GM21423 (cell line): ENCODE data around the gene MRPL34.

Source experiments
- ATAC-seq: cut with Tn5 transposase; IDR thresholded peaks from one replicate; pipeline ENCODE4 v1.9.1; 2021; ENCODE audit warnings: mild to moderate bottlenecking, moderate library complexity; ENCODE audit not compliant: unreplicated experiment

MRPL34 gene

DNA sequence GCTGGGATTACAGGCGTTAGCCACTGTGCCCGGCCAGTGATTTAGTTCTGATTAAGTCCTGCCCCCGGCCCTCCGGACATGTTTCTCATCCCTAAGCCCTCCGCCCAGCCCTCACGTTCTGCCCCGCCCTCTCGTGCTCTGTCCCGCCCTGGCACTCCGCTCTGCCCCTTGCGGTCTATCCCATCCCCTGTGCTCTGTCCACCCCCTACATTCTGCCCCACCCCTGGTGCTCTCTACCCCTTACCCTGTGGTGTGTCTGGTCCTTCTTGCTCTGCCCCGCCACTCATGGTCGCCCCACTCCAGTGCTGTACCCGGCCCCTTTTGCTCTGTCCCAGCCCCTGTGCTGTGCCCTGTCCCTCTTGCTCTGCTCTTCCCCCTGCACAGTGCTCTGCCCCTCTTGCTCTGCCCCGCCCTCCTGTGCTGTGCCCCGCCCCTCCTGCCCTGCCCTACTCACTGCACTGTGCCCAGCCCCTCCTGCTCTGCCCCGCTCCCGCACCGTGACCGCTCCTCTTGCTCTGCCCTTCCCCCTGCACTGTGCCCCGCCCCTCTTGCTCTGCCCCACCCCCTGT, 34.7 kb downstream of the MRPL34 start:
- no peak for ATAC-seq

DNA sequence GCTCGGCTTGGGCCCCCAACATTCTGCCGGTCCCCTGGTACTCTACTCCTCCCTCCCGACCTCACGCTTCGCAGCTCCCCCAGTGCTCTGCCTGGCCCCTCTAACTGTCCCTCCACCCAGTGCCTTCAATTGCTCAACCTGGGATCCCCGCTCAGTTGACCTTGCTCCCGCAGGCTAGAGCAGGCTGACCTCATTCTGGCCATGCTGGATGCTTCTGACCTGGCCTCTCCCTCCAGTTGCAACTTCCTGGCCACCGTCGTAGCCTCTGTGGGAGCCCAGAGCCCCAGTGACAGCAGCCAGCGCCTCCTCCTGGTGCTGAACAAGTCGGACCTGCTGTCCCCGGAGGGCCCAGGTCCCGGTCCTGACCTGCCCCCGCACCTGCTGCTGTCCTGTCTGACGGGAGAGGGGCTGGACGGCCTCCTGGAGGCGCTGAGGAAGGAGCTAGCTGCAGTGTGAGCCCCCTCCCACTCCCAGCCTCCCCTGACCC, 35.2 kb downstream of the MRPL34 start:
- ATAC-seq, result no peak

DNA sequence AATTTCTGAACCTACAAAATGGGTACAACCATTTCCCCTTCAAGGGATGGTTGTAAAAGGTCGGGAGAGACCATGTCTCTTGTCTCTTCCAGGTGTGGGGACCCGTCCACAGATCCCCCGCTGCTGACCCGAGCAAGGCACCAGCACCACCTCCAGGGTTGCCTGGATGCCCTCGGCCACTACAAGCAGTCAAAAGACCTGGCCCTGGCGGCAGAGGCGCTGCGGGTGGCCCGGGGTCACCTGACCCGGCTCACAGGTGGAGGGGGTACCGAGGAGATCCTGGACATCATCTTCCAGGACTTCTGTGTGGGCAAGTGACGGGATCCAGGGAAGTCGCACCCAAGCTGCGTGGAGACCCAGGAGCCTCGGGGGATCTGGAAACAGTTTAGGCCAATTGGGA, 35.7 kb downstream of the MRPL34 start:
- no peak for ATAC-seq

DNA sequence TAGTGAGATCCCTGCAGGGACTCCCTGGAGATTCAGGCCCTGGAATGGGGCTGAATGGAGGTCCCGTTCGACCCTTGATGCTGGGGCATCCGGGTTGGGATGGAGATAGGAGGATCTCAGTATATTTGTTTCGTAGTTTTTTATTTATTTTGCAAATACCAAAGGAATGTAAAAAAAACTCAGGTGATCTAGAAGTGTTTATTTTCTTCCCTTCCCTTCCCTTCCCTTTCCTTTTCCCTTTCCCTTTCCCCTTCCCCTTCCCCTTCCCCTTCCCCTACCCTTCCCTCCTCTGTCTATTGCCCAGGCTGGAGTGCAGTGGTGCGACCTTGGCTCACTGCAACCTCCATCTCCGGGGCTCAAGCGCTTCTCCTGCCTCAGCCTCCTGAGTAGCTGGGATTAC, 36.2 kb downstream of the MRPL34 start:
- ATAC-seq, result no peak

DNA sequence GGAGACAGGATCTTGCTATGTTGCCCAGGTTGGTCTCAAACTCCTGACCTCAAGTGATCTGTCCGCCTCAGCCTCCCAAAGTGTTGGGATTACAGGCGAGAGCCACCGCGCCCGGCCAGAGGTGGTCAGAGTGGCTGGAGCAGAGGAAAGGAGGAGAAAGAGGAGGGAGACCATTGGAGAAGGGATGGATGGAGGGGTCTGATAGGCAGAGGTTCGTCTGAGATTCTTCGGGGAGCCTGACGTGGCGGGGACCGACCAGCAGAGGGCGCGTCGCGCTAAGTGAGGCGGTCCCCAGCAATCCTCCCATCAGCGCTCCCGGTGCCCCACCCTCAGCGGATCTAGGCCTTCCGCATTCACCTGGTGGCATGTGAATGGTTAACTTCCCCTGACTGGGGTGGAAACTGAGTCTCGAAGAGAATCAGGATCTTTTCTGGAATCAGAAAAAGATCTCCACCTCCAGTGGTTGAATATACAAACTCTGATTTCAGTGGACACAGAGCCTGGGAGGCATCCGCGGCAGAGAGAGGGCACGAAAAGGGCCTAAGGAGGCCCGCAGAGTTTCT, 40.5 kb downstream of the MRPL34 start:
- no peak for ATAC-seq

DNA sequence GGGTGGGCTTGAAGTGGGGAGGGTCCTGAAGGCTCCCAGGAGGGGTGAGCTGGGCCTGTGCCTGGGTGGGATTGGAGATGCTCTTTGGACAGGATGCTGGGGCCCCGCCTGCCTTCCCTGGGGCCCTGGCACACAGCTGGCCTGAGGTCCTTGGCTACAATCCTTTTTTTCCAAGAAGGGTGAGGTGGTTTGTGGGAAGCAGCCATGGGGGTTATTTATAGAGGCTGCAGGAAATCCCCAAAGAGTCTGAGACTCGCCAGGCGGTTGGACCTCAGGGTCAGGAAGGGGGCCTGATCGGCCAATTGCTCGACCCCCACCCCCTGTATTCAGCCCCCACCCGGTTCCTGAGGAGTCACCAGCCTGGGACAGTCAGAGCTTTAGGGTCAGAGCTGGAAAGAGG, 41.7 kb downstream of the MRPL34 start:
- ATAC-seq, result no peak

DNA sequence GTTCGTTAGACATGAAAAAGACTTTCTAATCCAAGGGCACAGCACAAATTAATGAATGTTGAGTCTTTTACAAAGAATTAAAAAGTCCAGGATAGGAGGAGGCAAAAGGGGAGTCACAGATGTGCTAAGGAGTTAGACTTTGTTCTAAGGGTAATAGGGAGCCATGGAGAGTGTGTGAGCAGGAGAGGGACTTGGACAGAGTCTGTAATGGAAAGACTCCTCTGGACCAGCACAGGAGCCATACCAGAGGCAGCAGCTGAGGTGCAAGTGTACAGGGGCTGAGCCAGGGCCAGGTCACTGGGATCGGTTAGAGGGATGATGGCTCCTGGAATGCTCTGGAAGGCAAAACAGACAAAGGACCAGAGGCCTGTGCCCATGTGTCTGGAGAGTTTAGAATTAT, 42.2 kb downstream of the MRPL34 start:
- ATAC-seq, result no peak

DNA sequence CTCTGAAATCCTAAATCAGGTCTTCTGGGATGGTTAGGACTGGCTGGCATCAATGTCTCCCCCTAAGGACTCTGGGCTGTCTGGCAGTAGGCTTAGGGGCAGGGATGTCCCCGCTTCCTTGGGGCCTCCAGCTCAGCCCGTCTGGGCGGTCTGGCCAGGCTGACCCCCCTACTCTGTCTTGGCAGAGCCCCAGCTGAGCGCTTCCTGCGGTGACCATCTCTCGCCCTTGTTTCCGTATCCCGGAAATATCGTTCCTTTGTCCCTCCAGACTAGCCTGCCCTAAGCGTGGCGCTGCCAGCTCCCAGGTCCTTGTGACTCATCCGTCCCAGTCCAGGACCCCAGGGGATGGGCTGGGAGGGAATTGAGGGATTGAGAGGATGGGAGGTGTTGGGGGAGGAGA, 43.0 kb downstream of the MRPL34 start:
- no peak for ATAC-seq

DNA sequence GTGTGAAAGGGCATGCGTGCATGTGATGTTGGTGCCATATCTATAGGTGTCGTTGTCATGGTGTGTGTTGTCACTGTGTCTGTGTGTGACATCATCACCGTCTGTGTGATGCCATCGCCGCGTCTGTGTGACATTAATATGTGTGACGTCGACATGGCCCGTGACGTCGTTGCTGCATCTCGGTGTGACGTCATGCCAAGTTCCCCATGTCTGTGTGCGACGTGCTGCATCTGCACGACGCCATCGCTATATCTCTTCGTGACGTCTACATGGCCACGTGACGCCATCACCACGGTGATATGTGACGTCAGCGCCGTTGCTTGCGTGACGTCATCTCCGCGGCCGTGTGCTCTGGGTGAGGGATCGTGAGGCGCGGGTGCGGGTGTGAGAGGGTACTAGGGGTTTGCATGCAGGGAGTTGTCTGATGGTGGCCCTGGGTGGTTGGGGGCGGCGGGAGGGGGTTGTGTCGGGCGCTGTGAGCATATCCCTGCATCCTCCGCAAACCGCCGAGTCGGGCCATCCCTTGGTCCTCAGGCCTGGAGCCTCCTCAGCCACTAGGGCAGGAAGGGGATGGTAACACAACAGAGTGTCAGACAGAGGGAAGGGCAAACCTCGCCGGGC, 46.3 kb downstream of the MRPL34 start:
- ATAC-seq, result no peak

DNA sequence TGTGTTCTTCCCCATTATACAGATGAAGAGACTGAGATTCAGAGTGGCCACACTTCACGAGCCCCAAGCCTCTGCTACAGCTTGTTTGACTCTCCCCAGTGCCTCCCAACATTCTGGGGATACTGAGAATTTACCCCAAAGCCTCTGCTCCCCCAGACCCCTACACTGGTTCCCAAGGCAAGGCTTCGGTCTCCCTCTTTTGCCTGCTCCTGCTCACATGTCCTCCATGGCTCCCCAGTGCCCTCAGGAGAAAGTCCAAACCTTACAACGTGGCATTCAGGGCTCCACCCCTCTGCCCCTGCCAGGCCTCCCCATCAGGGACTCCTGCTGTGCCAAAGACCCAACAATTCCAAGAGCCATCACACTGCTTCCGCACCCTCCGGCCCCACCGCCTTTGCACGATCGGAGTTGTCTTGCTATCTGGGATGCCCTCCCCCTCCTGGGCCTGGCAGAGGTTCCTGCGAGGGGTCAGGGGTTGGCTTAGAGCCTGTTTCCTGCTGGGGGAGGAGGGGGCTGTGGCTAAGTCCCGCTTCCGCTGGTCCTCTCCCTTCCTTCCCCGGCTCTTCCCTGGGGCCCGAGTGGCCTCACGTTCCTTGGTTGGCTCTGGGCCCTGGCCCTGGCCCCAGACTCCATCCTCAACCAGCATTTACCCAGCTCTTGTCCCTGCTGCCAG, 47.1 kb downstream of the MRPL34 start:
- no peak for ATAC-seq

DNA sequence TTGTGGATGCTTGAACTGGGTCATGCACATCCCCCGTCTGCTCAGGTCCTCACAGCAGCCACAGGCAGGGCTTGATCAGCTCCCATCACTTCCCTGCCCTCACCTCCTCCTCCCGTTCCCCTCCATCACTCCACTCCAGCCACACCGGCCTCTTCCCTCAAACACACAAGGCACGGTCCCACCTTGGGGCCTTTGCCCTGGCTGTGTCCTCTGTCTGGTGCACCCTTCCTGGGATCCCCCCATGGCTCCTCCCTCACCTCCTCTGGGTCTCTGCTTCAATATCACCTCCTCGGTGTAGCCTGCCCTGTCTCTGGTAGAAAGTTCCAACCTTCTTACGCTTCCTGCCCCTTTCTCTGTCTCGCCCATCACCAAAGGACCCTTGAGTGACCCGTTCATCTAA, 47.7 kb downstream of the MRPL34 start:
- ATAC-seq, result no peak
